GM10248 (cell line): ENCODE data around the gene PTPN9.
"Not testable (repeated sequence)": the region's sequence is repeated elsewhere in the genome, so short reads cannot be mapped to it uniquely, and the experiment has no call there.

ENCODE experiments used
- CTCF ChIA-PET: fragments of 300-600 bp; sonication (Branson Sonifier 250); formaldehyde crosslinking; extraction: SDS; loops from one replicate; lab custom pipeline; 2021; ENCODE audit warnings: antibody characterized with exemption; lab: Yijun Ruan, JAX
- POLR2A ChIA-PET: fragments of 350-650 bp; sonication (Branson Sonifier 250); formaldehyde crosslinking; extraction: SDS; loops from one replicate; lab custom pipeline; 2020; ENCODE audit warnings: antibody characterized with exemption; lab: Yijun Ruan, JAX
- DNase-seq: peaks from one replicate; pipeline ENCODE4 v3.0.0; 2012; ENCODE audit errors: extremely low spot score
- TF ChIP-seq, protein P1 (sequence below): IDR thresholded peaks from 2 replicates; pipeline ENCODE4 v1.5.1; 2012; ENCODE audit warnings: mild to moderate bottlenecking, low read depth; ENCODE audit errors: extremely low read depth, missing control alignments, control extremely low read depth

PTPN9 gene

DNA sequence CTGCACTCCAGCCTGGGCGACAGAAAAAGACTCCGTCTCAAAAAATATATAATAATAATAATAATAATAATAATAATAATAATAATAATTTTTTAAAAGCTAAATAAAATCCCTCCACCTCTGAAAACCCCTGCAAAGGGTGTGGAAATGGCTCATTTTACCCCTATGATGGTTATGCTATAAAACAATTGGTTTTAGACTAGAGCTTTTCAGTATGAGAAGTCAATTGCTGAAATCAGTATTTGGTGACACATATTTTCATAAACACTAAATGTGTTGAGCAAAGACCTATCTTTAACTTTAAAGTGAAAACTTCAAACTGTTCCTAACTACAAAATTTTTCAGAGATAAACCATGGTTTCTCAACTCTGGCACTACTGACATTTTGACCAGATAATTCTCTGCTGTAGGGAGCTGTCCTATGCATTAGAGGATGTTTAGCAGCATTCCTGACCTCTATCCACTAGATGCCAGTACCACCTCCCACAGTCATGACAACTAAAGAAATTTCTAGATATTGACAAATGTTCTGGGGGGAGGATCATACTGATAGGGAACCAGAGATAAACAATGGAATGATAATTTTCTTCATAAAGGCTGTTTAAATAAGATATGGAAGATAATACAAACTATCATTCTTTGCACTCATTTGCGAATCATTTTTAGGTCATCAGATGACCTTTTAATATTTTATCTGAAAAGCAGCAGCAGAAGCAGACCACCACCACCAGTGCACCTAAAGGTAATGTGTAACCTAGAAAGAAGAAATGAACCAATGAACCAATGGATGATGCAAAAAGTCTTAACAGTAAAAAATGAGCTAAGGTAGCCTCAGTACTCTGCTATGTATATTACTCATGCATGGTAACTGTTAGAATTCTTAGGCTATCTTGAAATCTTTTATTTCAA, 13.8 kb downstream of the PTPN9 start:
- ChIA-PET CTCF (interaction anchor here (1.2 to 2.1 kb wide), 3 partner anchors 12 to 32 kb away, joined by 3 to 6 read pairs (median 4); no protein-coding TSS in a partner anchor), POLR2A (no interaction called here)
- no peak for DNase-seq
- TF ChIP-seq, protein P1, sequence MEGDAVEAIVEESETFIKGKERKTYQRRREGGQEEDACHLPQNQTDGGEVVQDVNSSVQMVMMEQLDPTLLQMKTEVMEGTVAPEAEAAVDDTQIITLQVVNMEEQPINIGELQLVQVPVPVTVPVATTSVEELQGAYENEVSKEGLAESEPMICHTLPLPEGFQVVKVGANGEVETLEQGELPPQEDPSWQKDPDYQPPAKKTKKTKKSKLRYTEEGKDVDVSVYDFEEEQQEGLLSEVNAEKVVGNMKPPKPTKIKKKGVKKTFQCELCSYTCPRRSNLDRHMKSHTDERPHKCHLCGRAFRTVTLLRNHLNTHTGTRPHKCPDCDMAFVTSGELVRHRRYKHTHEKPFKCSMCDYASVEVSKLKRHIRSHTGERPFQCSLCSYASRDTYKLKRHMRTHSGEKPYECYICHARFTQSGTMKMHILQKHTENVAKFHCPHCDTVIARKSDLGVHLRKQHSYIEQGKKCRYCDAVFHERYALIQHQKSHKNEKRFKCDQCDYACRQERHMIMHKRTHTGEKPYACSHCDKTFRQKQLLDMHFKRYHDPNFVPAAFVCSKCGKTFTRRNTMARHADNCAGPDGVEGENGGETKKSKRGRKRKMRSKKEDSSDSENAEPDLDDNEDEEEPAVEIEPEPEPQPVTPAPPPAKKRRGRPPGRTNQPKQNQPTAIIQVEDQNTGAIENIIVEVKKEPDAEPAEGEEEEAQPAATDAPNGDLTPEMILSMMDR: no peak

- no peak for DNase-seq
- ChIA-PET POLR2A (interaction anchor here (0.6 kb wide), 1 partner anchor 86 kb away, joined by 9 read pairs; the partner anchor contains the start of gene SNX33), CTCF (interaction anchor here (0.9 to 1.3 kb wide), 2 partner anchors 37 to 194 kb away, joined by 3 read pairs; no protein-coding TSS in a partner anchor)
- TF ChIP-seq, protein P1: no peak
These were observed 17.2 kb downstream of the PTPN9 start for GRCh38 chr15:75561888-75562287.

DNA sequence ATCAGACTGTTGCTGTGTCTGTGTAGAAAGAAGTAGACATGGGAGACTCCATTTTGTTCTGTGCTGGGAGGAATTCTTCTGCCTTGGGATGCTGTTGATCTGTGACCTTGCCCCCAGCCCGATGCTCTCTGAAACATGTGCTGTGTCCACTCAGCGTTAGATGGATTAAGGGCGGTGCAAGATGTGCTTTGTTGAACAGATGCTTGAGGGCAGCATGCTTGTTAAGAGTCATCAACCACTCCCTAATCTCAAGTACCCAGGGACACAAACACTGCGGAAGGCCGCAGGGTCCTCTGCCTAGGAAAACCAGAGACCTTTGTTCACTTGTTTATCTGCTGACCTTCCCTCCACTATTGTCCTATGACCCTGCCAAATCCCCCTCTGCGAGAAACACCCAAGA, 19.8 kb downstream of the PTPN9 start:
- DNase-seq, CTCF ChIA-PET, POLR2A ChIA-PET: not testable (repeated sequence)

DNA sequence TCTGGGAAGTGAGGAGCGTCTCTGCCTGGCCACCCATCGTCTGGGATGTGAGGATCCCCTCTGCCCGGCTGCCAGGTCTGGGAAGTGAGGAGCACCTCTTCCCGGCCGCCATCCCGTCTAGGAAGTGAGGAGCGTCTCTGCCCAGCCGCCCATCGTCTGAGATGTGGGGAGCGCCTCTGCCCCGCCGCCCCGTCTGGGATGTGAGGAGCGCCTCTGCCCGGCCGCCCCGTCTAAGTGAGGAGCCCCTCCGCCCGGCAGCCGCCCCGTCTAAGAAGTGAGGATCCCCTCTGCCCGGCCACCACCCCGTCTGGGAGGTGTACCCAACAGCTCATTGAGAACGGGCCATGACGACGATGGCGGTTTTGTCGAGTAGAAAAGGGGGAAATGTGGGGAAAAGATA, 20.2 kb downstream of the PTPN9 start:
- CTCF ChIA-PET, DNase-seq, POLR2A ChIA-PET: not testable (repeated sequence)

GRCh38 chr15:75554717-75555116, 24.4 kb downstream of the PTPN9 start:
- CTCF ChIA-PET: interaction anchor here (1.6 to 3.8 kb wide), 2 partner anchors 11 to 43 kb away, joined by 4 to 13 read pairs; no protein-coding TSS in a partner anchor
- no peak for DNase-seq
- POLR2A ChIA-PET: no interaction called here

GRCh38 chr15:75553659-75554058, 25.5 kb downstream of the PTPN9 start:
- CTCF ChIA-PET: interaction anchor here (1.0 to 3.8 kb wide), 6 partner anchors 10 to 186 kb away, joined by 3 to 13 read pairs (median 4); no protein-coding TSS in a partner anchor
- no peak for DNase-seq
- TF ChIP-seq, protein P1: no peak
- POLR2A ChIA-PET: no interaction called here

More at GRCh38 chr15:75554717-75555116, 24.4 kb downstream of the PTPN9 start:
- TF ChIP-seq, protein P1: no peak

DNA sequence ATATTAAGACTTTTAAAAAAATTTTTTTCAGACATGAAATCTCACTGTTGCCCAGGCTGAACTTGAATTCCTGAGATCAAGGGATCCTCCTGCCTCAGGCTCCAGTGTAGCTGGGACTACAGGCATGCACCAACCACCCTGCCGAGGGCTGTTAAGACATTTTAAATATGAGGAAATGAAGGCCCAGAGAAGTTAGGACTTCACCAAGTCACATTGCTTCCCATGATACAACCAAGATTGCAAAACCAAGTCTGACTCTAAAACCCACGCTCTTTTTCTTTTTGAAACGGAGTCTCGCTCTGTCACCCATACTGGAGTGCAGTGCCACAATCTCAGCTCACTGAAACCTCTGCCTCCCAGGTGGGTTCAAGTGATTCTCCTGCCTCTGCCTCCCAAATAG, 28.0 kb downstream of the PTPN9 start:
- TF ChIP-seq, protein P1: no peak
- ChIA-PET POLR2A (no interaction called here), CTCF (interaction anchor here (3.8 kb wide), 1 partner anchor 8 kb away, joined by 13 read pairs; no protein-coding TSS in a partner anchor)
- DNase-seq: no peak
